HG03060 (cell line): ENCODE results near the gene WDR49.
"Not testable (repeated sequence)": the region's sequence is repeated elsewhere in the genome, so short reads cannot be mapped to it uniquely, and the experiment has no call there.

Experiments used
- ATAC-seq: cut with Tn5 transposase; IDR thresholded peaks from one replicate; pipeline ENCODE4 v1.9.1; 2021; ENCODE audit warnings: low read depth, moderate number of reproducible peaks; ENCODE audit not compliant: unreplicated experiment

Gene WDR49

DNA sequence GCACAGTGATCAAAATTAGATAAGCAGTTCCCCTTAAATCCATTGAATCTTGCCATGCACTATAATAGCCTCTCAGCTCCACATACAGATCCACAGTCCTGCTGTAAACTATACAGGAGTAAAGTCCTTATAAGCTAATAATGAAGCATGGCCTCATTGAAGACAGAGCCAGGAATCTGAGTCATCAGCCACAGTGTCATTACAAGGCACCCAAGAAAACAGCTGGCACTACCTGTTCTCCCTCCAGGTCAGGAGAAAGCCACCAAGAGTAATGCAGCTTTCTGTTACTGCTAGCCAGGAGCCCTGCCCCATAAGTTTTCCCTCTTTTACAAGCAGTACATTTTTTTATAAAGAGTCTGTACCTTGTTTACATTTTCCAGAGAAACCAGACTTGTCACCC, 27.3 kb downstream of the WDR49 start:
- ATAC-seq: no peak

DNA sequence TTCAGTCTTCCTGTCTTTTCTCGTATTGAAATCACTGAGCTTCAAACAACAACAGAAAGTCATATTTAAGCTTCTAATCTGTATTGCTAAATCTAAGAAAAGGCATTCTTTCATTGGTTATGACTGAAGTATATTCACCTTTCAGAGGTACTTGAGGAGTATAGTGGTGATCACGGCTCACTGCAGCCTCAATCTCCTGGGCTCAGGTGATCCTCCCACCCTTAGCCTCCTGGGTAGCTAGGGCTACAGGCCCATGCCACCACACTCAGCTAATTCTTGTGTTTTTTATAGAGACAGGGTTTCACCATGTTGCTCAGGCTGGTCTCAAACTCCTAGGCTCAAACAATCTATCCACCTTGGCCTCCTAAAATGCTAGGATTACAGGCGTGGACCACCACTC, 38.7 kb downstream of the WDR49 start:
- ATAC-seq: no peak

DNA sequence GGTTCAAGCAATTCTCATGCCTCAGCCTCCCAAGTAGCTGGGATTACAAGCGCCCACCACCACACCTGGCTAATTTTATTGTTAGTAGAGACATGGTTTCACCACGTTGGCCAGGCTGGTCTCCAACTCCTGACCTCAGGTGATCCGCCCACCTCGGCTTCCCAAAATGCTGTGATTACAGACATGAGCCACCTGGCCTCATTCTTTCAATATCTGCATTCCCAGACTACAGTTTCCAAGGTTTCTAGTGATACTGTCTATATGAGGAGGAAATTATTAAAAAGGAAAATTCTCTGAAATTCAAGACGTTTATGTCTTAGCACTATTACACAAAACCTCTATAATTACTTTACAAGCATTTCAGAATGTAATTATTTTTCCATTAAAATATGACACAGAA, 39.5 kb downstream of the WDR49 start:
- not testable (repeated sequence) for ATAC-seq

GRCh38 chr3:167611718-167612117, 42.0 kb downstream of the WDR49 start:
- ATAC-seq: no peak

- no peak for ATAC-seq
Measured at GRCh38 chr3:167609156-167609555, 44.6 kb downstream of the WDR49 start.

- no peak for ATAC-seq
Measured at GRCh38 chr3:167606836-167607235, 46.9 kb downstream of the WDR49 start.

DNA sequence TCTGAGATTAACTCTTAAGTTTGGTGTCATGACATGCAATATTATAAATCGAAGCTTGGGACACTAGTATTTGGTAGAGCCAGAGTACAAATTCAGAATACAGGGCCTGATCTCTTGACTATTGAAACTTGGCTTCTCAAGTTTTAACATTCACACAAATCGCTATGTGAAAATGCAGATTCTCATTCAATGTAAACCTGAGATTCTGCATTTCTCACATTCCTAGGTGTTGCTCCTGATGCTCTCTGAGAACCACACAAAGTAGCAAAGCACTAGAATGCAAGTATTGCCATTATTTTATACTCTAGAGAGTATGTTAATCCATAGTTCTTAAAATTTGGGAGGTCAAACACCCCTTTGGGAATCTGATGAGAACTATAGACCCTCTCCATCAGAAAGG, 47.9 kb downstream of the WDR49 start:
- no peak for ATAC-seq

DNA sequence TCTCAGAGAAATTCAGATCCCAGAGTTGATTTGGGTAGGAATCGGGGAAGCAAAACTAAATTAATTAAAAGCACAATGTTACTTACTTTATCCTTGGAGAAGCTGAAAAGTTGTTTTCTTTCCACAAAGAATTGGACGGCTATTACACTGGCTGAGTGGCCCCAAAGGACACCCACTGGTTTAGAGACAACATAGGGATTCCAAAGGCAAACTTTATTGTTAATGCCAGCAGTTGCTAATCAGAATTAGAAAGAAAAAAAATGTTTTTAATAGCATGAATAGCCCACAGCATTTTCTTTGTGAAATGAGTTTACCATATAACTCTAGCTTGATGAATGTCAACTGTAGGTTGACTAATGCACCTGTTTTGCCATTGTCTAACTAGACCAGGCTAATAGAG, 51.7 kb downstream of the WDR49 start:
- ATAC-seq: no peak

- no peak for ATAC-seq
Measured at GRCh38 chr3:167587651-167588050, 66.1 kb downstream of the WDR49 start.

- ATAC-seq: no peak
Measured at GRCh38 chr3:167575000-167575600, 78.6 kb downstream of the WDR49 start.

DNA sequence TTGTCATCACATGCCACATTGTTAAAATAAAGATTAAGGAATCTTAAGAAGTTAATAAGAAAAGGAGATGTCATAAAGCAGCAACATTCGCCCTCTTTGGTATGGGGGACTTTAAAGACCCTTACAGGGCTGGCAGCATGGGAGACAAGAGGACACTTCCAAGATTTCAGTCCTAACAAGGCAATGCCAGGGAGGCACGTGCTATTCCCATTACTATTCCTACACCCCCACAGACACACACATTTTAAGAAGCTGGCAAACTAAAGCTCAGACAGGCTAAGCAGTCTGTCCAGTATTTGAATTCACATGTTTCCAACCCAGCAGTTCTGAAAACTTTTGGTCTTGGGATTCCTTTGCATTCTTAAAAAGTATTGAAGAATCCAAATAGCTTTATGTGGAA, 80.8 kb downstream of the WDR49 start:
- ATAC-seq: no peak

DNA sequence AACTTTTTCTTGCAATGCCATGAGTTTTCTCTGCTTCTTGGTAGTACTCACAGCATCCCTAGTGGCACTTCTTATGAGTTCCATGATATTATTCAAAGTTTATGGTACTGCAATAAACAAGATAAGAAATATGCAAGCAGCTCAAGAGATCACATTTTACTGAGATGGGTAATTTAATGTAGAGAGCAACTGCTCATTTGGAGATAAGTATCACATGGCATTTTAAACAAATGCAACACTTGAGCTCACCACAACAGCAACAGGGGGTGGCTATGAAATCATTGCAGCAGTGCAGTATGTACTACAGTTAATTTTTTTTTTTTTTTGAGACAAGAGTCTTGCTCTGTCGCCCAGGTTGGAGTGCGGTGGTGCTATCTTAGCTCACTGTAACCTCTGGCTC, 85.1 kb downstream of the WDR49 start:
- ATAC-seq: no peak

DNA sequence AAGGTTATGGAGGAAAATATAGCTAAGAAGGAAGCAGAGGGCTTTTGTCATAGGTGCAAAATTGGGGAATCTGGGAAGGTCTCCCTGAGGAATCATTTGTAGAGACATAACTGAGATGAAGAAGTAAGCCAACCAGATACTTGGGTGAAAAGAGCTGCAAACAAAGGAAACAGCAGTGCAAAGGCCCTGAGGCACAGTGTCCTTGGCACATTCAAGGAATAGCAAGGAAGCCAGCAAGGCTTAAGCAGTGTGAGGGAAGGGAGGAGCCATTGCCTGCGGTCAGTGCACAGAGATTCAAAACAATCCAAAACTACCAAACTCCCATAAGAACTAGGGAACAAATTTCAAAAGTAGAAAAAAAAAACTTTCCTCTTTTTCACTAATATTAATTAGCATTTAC, 88.3 kb downstream of the WDR49 start:
- ATAC-seq: no peak

- no peak for ATAC-seq
Measured at GRCh38 chr3:167564612-167565011, 89.1 kb downstream of the WDR49 start.

DNA sequence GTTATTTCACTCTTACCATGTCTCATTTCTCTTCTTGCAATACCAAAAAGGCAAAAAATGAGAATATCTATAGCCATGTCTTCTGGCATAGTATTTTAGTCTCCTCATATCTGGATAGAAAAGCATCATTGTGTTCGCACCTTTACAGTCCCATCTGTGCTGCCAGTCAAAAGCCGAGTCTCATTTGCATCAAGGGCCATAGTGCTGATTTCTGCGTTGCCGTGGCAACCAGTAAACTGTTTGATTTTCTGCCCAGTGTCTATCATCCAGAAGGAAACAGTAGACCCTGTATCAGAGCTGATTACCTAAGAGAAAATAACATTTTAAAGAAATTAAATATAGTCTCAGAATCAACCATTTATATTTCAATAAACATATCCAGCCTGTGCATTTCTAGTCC, 93.8 kb downstream of the WDR49 start:
- no peak for ATAC-seq

GRCh38 chr3:167554898-167555297, 98.8 kb downstream of the WDR49 start:
- no peak for ATAC-seq

DNA sequence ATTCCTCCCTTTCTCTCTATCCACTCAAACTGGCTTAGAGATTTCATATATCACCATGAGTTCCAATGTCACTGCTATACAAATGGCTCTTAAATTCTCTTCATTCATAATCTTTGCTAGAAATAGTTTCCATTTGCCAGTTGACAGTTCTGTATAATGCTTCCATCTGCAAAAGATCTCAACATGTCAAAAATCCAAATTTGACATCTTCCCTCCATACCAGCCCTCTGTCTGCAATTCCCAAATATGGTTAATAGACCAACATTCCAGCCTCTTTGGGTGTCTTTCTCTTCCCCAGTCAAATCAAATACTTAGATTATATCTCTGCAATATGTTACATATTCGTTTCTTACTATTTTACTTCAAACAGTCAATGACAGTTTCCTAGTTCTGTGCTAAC, 115.7 kb downstream of the WDR49 start:
- no peak for ATAC-seq

GRCh38 chr3:167521006-167521355, 132.8 kb downstream of the WDR49 start:
- ATAC-seq: no peak

DNA sequence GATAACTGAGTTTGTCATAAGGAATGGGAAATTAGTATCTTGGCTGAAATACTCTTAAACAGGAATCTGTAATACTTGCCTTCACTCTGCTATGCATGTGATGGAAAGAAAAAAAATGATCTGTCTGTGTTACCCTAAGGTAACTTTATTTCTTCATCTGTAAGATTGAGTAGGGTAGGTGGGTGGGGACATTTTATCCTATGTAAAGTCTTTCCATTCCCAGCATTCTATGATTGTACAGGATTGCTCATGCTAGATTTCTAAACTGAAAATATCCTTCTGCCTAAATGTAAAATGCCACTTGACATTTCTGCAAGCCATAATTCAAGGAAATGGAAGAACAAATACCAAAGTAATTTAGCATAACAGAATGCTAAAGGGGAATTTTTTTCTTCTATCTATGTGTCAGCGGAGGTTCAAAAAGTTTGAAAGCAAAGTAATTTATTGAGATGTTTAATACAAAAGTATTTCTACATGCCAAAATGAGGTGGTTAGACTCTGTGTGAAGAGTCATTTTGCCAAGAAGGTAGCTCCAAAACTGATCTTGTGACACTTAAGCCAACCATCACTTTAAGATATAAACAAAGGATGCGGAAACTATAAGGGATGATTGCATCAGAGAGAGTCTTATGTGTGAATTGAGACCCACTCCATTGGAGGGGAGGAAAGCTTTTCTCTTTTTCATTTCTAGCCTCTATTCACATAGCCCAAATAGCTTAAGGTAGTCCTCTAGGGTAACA, 133.3 kb downstream of the WDR49 start:
- no peak for ATAC-seq

GRCh38 chr3:167507954-167508353, 145.8 kb downstream of the WDR49 start:
- no peak for ATAC-seq

DNA sequence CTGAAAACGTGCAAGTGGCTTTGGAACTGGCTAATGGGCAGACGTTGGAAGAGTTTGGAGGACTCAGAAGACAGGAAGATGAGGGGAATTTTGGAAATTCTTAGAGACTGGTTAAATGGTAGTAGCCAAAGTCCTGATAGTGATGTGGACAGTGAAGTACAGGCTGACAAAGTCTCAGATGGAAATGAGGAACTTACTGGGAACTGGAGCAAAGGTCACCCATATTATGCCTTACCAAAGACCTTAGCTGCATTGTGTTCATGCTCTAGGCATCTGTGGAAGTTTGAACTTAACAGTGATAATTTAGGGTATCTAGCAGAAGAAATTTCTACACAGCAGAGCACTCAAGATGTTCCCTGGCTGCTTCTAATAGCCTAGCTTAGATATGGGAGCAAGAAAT, 151.3 kb downstream of the WDR49 start:
- no peak for ATAC-seq

- no peak for ATAC-seq
Measured at GRCh38 chr3:167501941-167502340, 151.8 kb downstream of the WDR49 start.

- ATAC-seq: no peak
Measured at GRCh38 chr3:167497903-167498302, 155.8 kb downstream of the WDR49 start.
